Gastroesophageal sphincter (tissue), 3 donors: Measurements from ENCODE around the gene CECR2.

Source experiments
- CTCF ChIP-seq, 4 experiments: fragments of 200-600 bp in 2 of 4; fragments of 450-650 bp in 2 of 4; sonication (generic) in 1 of 4; IDR thresholded peaks; one replicate each; pipeline ENCODE4 v1.5.1; 2017 to 2019; ENCODE audit warnings: antibody characterized with exemption in 4 of 4, mild to moderate bottlenecking in 2 of 4, moderate library complexity in 2 of 4
- POLR2A ChIP-seq, 2 donors: fragments of 450-650 bp; IDR thresholded peaks; one replicate each; pipeline ENCODE4 v1.6.1; 2017; ENCODE audit warnings: antibody characterized with exemption in 2 of 2, mild to moderate bottlenecking in 2 of 2, moderate library complexity in 1 of 2
- POLR2AphosphoS5 ChIP-seq: sonication (generic); formaldehyde crosslinking; IDR thresholded peaks from one replicate; pipeline ENCODE4 v1.6.1; 2017; ENCODE audit warnings: antibody characterized with exemption

- TF ChIP-seq POLR2A (IDR thresholded peaks at IDR 0.05) (no peak), POLR2AphosphoS5 (no peak), CTCF (IDR thresholded peaks at IDR 0.05) (no peak)
Measured at GRCh38 chr22:17513612-17514011, 144.4 kb downstream of the CECR2 start.
